ENCODE results near the gene CERK. TPM values are rescaled to one million over a fixed set of nuclear protein-coding genes. Genes with fewer than 3 reads are reported as not detected.
A peak's percentile ranks its signal among the peaks of the same experiment; 100 is the strongest.

CERK gene
- total RNA-seq, 2 donors from 2014 or later: 54.9 to 57.6 TPM

GRCh38 chr22:46766611-46767010 lies 28.6 kb upstream of the CERK start:
- Mint-ChIP-seq H3K4me3 (no peak overlapping the region), H3K4me1 (peaks cover 21% of the 10 kb centered on the region), H3K9me3 (no peaks in the 10 kb centered on the region), H3K27me3 (ENCODE audit: insufficient read depth) (no peaks in the 10 kb centered on the region), H3K36me3 (ENCODE audit: low read depth) (peaks cover 17% of the 10 kb centered on the region), H3K27ac (peak overlapping the region; percentile 18)
- no peaks in the 10 kb centered on the region for H3K9me3 ChIP-seq (ENCODE audit: control insufficient read depth, low read length)
- no peaks in the 10 kb centered on the region for H3K36me3 ChIP-seq (ENCODE audit: control insufficient read depth, insufficient read depth, low read length)
- H3K27ac ChIP-seq (ENCODE audit: low read depth, low read length): no peak overlapping the region
- no peak overlapping the region for H3K4me3 ChIP-seq (ENCODE audit: low read length)
- no peak for DNase-seq
- 92 to 93% methylated on average over 8 of the region's 8 CpGs for WGBS, 2 experiments (ENCODE audit: insufficient coverage in 1 of 2, insufficient read length in 1 of 2)
- H3K4me1 ChIP-seq (ENCODE audit: control insufficient read depth, insufficient read depth, low read length): peaks cover 2% of the 10 kb centered on the region
- no peaks in the 10 kb centered on the region for H3K27me3 ChIP-seq (ENCODE audit: control insufficient read depth, insufficient read depth, low read length, poor library complexity, severe bottlenecking)
- no peak overlapping the region for H3K9ac ChIP-seq (ENCODE audit: extremely low read depth, low read length, poor library complexity, severe bottlenecking)
- TF ChIP-seq CTCF (conservative IDR thresholded peaks at IDR 0.05): no peak

GRCh38 chr22:46764779-46765485 lies 26.9 kb upstream of the CERK start:
- no peak for TF ChIP-seq CTCF (conservative IDR thresholded peaks at IDR 0.05)
- peak; percentile 61 for DNase-seq
- Mint-ChIP-seq H3K36me3 (ENCODE audit: low read depth) (peaks cover 15% of the 10 kb centered on the region), H3K27me3 (ENCODE audit: insufficient read depth) (no peaks in the 10 kb centered on the region), H3K9me3 (no peaks in the 10 kb centered on the region), H3K4me1 (peaks cover 29% of the 10 kb centered on the region), H3K4me3 (peak overlapping the region; percentile 25), H3K27ac (peak overlapping the region; percentile 65)
- Histone ChIP-seq H3K27me3 (ENCODE audit: control insufficient read depth, insufficient read depth, low read length, poor library complexity, severe bottlenecking) (no peaks in the 10 kb centered on the region), H3K4me3 (ENCODE audit: low read length) (peak overlapping the region; percentile 92), H3K4me1 (ENCODE audit: control insufficient read depth, insufficient read depth, low read length) (peaks cover 11% of the 10 kb centered on the region), H3K9me3 (ENCODE audit: control insufficient read depth, low read length) (no peaks in the 10 kb centered on the region), H3K9ac (ENCODE audit: extremely low read depth, low read length, poor library complexity, severe bottlenecking) (no peak overlapping the region), H3K27ac (ENCODE audit: low read depth, low read length) (no peak overlapping the region), H3K36me3 (ENCODE audit: control insufficient read depth, insufficient read depth, low read length) (peaks cover 9% of the 10 kb centered on the region)
- 86 to 96% methylated on average over 6 of the region's 6 CpGs for WGBS, 2 experiments (ENCODE audit: insufficient coverage in 1 of 2, insufficient read length in 1 of 2)

GRCh38 chr22:46764140-46764680 lies 26.2 kb upstream of the CERK start:
- H3K4me1 Mint-ChIP-seq: peaks cover 30% of the 10 kb centered on the region
- peaks cover 15% of the 10 kb centered on the region for H3K36me3 Mint-ChIP-seq (ENCODE audit: low read depth)
- WGBS, 2 experiments (ENCODE audit: insufficient coverage in 1 of 2, insufficient read length in 1 of 2): 86 to 92% methylated on average over 6 of the region's 6 CpGs
- TF ChIP-seq CTCF (conservative IDR thresholded peaks at IDR 0.05): no peak
- H3K4me3 Mint-ChIP-seq: peak overlapping the region; percentile 99
- Histone ChIP-seq H3K36me3 (ENCODE audit: control insufficient read depth, insufficient read depth, low read length) (peaks cover 14% of the 10 kb centered on the region), H3K4me3 (ENCODE audit: low read length) (peak overlapping the region; percentile 92), H3K9me3 (ENCODE audit: control insufficient read depth, low read length) (no peaks in the 10 kb centered on the region), H3K27me3 (ENCODE audit: control insufficient read depth, insufficient read depth, low read length, poor library complexity, severe bottlenecking) (no peaks in the 10 kb centered on the region), H3K4me1 (ENCODE audit: control insufficient read depth, insufficient read depth, low read length) (peaks cover 11% of the 10 kb centered on the region), H3K9ac (ENCODE audit: extremely low read depth, low read length, poor library complexity, severe bottlenecking) (no peak overlapping the region), H3K27ac (ENCODE audit: low read depth, low read length) (no peak overlapping the region)
- no peaks in the 10 kb centered on the region for H3K27me3 Mint-ChIP-seq (ENCODE audit: insufficient read depth)
- H3K27ac Mint-ChIP-seq: peak overlapping the region; percentile 65
- no peaks in the 10 kb centered on the region for H3K9me3 Mint-ChIP-seq
- DNase-seq: no peak

Measured in endodermal cell (in vitro differentiated cells).